HK-2 (cell line): Measurements from ENCODE around the gene ACADSB.
A peak's percentile ranks its signal among the peaks of the same experiment; 100 is the strongest.

Experiments used
- DNase-seq: peaks from one replicate; pipeline ENCODE4 v3.0.0-alpha.2; 2018; ENCODE audit not compliant: unreplicated experiment

The ACADSB gene

DNA sequence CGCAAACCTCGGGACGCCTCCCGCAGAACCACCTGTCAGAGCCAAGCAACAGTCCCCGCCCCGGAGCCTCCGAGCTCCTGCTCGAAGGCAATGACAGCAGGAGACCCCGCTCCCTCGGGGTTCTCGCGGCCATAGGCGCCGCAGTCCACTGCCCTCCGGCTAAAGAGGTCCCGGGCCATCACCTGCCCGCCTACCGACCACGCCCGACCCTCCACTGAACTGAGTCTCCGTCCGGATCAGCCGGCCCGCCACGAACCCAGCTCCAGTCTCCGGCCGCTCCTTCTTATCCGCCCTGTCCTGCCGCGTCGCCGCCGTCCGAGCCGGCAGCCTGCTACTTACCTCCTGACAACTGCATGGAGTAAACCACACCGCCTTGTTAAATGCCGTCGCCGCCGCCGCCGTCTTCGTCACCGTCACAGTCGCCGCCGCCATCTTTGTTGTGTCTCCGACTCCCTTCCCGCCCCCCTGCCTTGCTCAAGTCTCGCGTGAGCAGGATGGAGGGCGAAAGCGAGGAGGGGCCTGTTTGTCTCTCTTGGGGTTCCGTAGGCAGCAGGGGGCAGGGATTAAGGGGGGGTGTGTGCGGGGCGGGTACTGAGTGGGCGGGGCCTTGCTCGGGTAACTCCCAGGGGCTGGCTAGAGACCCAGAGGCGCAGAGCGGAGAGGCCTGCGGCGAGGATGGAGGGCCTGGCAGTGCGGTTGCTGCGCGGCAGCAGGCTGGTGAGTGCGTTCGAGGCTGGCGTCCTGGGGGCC lies at the start of gene ACADSB, which contains the start of gene IKZF5:
ACADSB (plus strand) TSS at position 652 of the 750 bp plus-strand sequence; CDS start at position 676, 24 bp downstream.
IKZF5 (minus strand) TSS at position 441 of the 750 bp plus-strand sequence. CDS start 10,170 bp downstream, outside the sequence.
- DNase-seq = peak; percentile 98

- no peak for DNase-seq
Measured at GRCh38 chr10:122962405-122962804, 46.4 kb upstream of the ACADSB start.

GRCh38 chr10:122966879-122967278 lies 41.9 kb upstream of the ACADSB start:
- DNase-seq = no peak

- no peak for DNase-seq
Measured at GRCh38 chr10:122968698-122969097, 40.1 kb upstream of the ACADSB start.

DNA sequence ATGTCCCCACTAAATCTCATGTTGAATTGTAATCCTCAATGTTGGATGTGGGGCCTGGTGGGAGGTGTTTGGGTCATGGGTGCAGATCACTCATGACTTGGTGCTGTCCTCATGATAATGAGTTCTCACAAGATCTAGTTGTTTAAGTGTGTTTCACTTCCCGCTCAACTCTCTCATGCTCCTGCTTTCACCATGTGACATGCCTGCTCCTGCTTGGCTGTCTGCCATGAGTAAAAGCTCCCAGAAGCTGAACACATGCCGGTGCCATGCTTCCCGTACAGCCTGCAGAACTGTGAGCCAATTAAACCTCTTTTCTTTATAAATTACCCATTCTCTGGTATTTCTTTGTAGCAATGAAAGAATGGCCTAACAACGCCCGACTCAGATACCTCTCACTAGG lies 34.8 kb upstream of the ACADSB start:
- DNase-seq = no peak

DNA sequence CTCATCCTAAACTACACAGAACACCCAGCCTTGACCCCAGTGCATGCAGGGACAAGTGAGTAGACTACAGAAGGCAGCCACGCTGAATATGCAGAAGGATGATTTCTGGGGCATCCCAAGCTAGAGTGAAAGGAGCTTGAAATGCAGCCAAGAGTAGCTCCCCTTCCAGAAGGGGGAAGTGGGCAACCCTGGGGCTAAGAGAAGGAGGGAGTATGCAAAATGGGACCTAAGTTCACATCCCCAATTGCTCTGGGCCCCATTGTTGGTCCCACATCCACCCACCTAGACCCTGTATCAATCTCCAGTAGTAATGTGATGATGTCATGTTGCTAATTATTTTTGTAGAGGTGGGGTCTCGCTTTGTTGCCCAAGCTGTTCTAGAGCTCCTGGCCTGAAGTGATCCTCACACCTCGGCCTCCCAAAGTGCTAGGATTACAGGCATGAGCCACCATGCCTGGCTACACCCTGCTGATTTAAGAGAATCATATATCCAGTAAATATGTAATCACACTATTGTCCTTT lies 34.2 kb upstream of the ACADSB start:
- no peak for DNase-seq

DNA sequence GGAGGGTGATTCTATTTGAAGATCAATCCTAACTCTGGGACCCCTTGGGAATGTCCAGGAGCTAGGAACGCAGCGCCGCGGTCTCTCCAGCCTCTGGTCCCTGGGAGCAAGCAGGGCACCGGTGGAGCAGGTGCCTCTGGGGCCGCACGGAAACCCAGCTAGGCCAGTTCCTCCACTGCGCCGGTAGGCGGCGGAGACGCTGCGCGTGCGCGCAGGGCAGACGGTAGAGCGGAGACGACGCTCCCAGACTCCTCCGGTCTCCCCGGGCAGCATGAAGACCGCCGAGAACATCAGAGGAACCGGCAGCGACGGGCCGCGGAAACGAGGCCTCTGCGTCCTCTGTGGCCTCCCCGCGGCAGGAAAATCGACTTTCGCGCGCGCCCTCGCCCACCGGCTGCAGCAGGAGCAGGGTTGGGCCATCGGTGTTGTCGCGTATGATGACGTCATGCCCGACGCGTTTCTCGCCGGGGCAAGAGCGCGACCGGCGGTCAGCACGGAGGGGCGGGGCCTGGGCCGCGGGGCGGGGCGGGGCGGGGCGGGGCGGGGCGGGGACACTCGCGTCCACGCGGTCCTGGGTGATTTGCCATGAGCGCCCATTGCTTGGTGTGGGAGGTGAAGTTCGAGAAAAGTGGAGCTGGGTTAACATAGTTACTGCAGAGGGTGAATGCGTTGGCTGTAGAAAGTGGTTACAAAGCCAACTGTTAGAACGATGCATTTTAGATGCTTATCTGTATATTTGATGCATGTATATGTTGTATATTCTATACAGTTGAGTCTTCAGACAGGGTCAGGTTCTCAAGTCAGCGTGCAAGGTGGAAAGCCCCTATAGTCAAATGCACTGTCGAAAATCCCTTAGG lies 28.4 kb upstream of the ACADSB start, which contains the start of gene PSTK:
PSTK (plus strand) TSS at position 193 of the 857 bp plus-strand sequence; CDS start at position 272, 79 bp downstream.
- DNase-seq = peak; percentile 94

- no peak for DNase-seq
Measured at GRCh38 chr10:122981066-122981464, 27.7 kb upstream of the ACADSB start.

- DNase-seq = no peak
Measured at GRCh38 chr10:122983898-122984297, 24.9 kb upstream of the ACADSB start.

- DNase-seq = no peak
Measured at GRCh38 chr10:122984708-122985107, 24.1 kb upstream of the ACADSB start.

DNA sequence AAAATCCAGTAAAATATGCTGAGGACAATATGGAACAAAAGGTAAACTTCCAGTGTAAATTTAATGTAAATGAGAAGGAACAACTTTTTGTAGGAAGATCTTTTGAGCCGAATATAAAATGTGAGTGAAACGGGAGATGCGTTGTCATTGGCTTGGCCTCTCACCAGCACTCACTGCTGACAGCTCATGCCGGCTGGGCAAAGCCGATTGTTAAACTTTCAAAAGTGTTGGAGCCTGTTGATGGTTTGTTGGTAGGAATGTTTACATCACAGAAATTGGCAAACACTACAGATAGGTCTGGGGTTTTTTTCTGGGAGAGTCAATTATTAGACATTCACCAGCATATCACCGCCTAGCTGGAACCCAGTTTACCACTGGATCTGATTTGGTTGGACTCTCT lies 22.5 kb upstream of the ACADSB start:
- DNase-seq = no peak

- no peak for DNase-seq
Measured at GRCh38 chr10:122988501-122988900, 20.3 kb upstream of the ACADSB start.

DNA sequence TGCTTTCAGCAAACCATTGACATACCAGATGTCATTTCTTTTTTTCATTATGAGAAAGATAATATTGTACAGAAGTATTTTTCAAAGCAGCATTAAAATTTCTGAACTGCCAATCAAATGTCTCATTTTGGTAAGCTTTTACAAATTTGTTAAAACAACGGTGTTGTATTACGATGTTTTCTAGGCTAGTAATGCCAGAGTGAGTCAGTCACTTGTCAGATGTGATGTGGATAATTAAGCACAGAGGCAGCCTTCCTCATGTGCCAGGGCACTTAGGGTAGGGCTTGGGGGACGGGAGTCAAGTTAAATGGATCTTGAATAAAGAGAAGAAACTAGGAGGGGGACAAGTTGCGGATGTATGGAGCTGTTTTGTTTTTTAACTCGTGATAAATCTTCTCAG lies 18.5 kb upstream of the ACADSB start:
- no peak for DNase-seq

- no peak for DNase-seq
Measured at GRCh38 chr10:122992031-122992585, 16.7 kb upstream of the ACADSB start.

- no peak for DNase-seq
Measured at GRCh38 chr10:122993797-122994336, 14.9 kb upstream of the ACADSB start.

DNA sequence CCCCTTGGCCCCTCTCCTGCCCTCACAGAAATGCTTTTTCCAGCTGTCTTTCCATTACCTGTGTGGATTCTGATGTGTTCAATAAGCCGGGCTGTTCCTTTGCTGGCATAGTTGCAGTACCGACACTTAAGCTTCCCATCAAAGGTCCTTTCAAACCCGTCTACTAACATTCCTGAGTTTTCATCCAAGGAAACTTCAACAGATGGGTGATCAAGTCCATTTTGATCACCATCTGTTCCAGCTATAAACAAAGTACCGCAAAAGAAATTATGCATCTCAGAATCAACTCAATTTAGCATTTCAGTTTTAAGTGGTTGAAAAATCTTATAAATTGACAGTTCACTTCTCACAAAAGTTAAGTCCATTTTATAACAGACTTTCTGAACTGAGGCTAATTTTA lies 12.9 kb upstream of the ACADSB start:
- DNase-seq = no peak

GRCh38 chr10:122997864-122998263 lies 10.9 kb upstream of the ACADSB start:
- DNase-seq = no peak

- no peak for DNase-seq
Measured at GRCh38 chr10:122998360-122998917, 10.4 kb upstream of the ACADSB start.

GRCh38 chr10:122998934-122999333 lies 9.9 kb upstream of the ACADSB start:
- DNase-seq = no peak

GRCh38 chr10:122999347-122999746 lies 9.5 kb upstream of the ACADSB start:
- DNase-seq = no peak

DNA sequence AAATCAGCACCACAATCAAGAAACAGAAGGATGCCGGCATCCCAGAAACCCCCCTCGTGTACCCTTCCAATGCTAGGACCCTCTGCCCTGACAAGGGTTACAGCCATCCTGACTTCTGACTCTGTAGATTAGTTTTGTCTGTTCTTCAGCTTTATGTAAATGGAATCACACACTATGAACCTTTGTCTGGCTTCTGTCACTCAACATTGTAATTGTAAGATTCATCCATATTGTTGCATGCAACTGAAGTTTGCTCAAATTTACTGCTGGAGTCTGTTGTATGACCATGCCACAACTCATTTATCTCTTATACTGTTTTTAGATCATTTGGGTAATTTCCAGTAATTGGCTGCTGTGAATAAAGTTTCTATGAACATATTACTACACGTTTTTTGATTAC lies 8.7 kb upstream of the ACADSB start:
- DNase-seq = no peak

GRCh38 chr10:123001370-123001769 lies 7.4 kb upstream of the ACADSB start:
- no peak for DNase-seq
